HepG2 (cell line): ENCODE measurements around the gene PDC.

ENCODE experiments used
- CHCHD3 ChIP-seq: sonication (generic); formaldehyde crosslinking; IDR thresholded peaks from 2 replicates; pipeline ENCODE4 v1.8.0; 2022; ENCODE audit warnings: mild to moderate bottlenecking, missing genetic modification reagents, moderate library complexity
- FOXM1 ChIP-seq: sonication (generic); formaldehyde crosslinking; IDR thresholded peaks from 2 replicates; pipeline ENCODE4 v1.5.0; 2020; ENCODE audit warnings: missing genetic modification reagents
- PAX8 ChIP-seq: sonication (generic); formaldehyde crosslinking; IDR thresholded peaks from 2 replicates; pipeline ENCODE4 v1.8.0; 2022; ENCODE audit warnings: mild to moderate bottlenecking, missing genetic modification reagents, borderline replicate concordance
- SP1 ChIP-seq, 2 experiments: fragments of 450-650 bp in 1 of 2; sonication (generic) in 1 of 2; formaldehyde crosslinking in 1 of 2; IDR thresholded peaks; 2 replicates each; pipeline versions ENCODE4 v1.4.0 to v1.6.1; 2016 to 2020; ENCODE audit warnings: missing genetic modification reagents in 1 of 2
- ZNF101 ChIP-seq: sonication (generic); formaldehyde crosslinking; IDR thresholded peaks from 2 replicates; pipeline ENCODE4 v1.4.0; 2020; ENCODE audit warnings: mild to moderate bottlenecking, low read depth, missing genetic modification reagents, borderline replicate concordance
- ZNF232 ChIP-seq: sonication (generic); formaldehyde crosslinking; IDR thresholded peaks from 2 replicates; pipeline ENCODE4 v1.4.0; 2020; ENCODE audit warnings: missing genetic modification reagents, borderline replicate concordance
- ZNF292 ChIP-seq: sonication (generic); formaldehyde crosslinking; IDR thresholded peaks from 2 replicates; pipeline ENCODE4 v1.8.1; 2022; ENCODE audit warnings: mild to moderate bottlenecking, low read depth, missing genetic modification reagents, borderline replicate concordance
- ZSCAN20 ChIP-seq: sonication (generic); formaldehyde crosslinking; IDR thresholded peaks from 2 replicates; pipeline ENCODE4 v1.4.0; 2020; ENCODE audit warnings: missing genetic modification reagents, mild to moderate bottlenecking, borderline replicate concordance
- TF ChIP-seq, protein P1 (sequence below): sonication (generic); formaldehyde crosslinking; IDR thresholded peaks from 2 replicates; pipeline ENCODE4 v1.4.0; 2020; ENCODE audit warnings: mild to moderate bottlenecking, missing genetic modification reagents
- TF ChIP-seq, protein P2 (sequence below): sonication (generic); formaldehyde crosslinking; IDR thresholded peaks from 2 replicates; pipeline ENCODE4 v1.4.0; 2020; ENCODE audit warnings: missing genetic modification reagents

DNA sequence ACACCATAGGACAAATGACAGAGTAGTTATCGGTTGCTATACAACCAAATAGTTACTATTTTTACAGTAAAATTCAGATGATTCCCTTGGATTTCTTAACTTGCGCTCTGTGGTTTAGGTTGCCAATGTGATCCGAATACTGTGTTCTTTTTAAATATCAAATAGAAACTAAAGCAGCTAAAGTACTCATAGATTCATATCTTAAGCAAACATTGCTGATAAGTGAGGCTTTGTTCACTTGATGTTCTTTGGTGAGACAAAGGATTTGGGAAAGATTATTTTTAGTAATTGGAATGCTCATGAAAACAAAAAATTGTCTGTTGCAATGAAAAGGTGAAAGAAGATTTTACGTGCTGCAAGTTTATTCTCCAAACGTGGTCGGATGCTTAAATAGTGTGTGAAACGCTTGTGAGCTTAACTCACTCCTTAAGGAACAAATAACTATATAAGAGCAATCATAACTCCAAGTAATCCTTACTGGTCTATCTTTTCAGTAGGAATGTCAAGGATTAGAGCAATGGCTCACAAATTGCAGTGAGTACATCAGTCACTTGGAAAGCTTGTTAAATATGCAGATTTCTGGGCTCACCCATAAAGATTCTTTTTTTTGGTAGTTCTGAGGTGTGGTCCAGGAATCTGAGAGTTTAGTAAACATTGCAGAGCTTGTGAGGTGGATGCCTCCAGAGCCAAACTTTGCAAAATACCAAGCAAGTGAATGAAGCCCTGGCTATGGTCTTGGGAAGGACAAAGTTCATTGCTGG, 31.8 kb upstream of the PDC start:
- TF ChIP-seq, protein P1, sequence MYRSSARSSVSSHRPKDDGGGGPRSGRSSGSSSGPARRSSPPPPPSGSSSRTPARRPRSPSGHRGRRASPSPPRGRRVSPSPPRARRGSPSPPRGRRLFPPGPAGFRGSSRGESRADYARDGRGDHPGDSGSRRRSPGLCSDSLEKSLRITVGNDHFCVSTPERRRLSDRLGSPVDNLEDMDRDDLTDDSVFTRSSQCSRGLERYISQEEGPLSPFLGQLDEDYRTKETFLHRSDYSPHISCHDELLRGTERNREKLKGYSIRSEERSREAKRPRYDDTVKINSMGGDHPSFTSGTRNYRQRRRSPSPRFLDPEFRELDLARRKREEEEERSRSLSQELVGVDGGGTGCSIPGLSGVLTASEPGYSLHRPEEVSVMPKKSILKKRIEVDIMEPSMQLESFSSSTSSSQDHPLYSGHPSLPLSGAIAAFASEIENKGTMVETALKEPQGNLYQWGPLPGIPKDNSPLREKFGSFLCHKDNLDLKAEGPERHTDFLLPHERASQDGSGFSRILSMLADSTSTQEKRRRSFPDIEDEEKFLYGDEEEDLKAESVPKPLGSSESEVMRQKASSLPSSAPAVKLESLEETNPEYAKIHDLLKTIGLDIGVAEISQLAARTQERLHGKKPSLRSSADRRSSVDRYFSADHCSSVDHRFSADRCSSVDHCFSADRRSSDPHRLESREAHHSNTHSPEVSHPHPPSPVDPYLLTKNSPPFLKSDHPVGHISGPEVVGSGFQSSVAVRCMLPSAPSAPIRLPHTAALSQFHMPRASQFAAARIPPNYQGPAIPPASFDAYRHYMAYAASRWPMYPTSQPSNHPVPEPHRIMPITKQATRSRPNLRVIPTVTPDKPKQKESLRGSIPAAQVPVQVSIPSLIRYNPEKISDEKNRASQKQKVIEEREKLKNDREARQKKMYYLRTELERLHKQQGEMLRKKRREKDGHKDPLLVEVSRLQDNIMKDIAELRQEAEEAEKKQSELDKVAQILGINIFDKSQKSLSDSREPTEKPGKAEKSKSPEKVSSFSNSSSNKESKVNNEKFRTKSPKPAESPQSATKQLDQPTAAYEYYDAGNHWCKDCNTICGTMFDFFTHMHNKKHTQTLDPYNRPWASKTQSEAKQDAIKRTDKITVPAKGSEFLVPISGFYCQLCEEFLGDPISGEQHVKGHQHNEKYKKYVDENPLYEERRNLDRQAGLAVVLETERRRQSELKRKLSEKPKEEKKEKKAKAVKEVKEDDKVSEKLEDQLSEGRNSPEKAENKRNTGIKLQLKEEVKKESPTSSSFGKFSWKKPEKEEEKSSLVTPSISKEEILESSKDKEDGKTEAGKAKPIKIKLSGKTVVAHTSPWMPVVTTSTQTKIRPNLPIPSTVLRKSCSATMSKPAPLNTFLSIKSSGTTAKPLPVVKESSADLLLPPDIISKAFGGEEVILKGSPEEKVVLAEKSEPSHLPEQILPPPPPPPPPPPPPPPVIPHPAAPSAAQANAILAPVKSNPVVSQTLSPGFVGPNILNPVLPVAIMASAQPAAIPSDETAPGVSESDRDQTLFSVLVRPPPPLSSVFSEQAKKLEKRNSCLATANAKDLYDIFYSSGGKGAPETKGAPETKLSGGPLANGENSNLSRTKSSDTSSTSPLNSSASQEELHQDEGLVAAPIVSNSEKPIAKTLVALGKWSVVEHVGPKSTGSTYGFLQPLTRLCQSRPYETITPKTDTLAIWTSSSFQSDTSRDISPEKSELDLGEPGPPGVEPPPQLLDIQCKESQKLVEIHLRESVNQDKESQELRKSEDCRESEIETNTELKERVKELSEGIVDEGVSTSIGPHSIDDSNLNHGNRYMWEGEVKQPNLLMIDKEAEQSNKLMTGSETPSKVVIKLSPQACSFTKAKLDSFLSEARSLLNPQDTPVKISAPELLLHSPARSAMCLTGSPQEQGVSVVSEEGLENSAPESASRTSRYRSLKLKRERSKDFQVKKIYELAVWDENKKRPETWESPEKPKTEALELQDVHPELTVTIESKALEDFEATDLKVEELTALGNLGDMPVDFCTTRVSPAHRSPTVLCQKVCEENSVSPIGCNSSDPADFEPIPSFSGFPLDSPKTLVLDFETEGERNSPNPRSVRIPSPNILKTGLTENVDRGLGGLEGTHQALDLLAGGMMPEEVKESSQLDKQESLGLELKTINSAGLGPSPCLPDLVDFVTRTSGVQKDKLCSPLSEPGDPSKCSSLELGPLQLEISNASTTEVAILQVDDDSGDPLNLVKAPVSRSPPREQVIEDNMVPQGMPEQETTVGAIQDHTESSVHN (CRISPR knock-in tag), result no peak
- TF ChIP-seq ZNF232 (CRISPR knock-in tag) (no peak), FOXM1 (CRISPR knock-in tag) (no peak), ZNF101 (CRISPR knock-in tag) (no peak), PAX8 (no peak), ZNF292 (CRISPR knock-in tag) (no peak), CHCHD3 (CRISPR knock-in tag) (no peak), SP1 (IDR thresholded peaks at IDR 0.05) (no peak), SP1 (CRISPR knock-in tag; IDR thresholded peaks at IDR 0.05) (no peak), ZSCAN20 (CRISPR knock-in tag) (no peak)
- TF ChIP-seq, protein P2, sequence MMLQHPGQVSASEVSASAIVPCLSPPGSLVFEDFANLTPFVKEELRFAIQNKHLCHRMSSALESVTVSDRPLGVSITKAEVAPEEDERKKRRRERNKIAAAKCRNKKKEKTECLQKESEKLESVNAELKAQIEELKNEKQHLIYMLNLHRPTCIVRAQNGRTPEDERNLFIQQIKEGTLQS (CRISPR knock-in tag), result no peak
